Smooth muscle cell of the brain vasculature (primary cell): ENCODE measurements around the gene DCAF11.

Source experiments
- DNase-seq: peaks from one replicate; pipeline ENCODE4 v3.0.0-alpha.2; 2012; ENCODE audit warnings: low read depth, low spot score

DCAF11 gene

GRCh38 chr14:24114532-24115421 lies at the start of gene DCAF11, which contains the start of gene NRL:
Gene DCAF11, plus strand, starts transcription at chr14:24114777. Its CDS starts 818 bp downstream, at chr14:24115595.
Gene NRL, minus strand, starts transcription at chr14:24114949. Its CDS starts 32,101 bp downstream, at chr14:24082848.
- peak; percentile 98 for DNase-seq

DNA sequence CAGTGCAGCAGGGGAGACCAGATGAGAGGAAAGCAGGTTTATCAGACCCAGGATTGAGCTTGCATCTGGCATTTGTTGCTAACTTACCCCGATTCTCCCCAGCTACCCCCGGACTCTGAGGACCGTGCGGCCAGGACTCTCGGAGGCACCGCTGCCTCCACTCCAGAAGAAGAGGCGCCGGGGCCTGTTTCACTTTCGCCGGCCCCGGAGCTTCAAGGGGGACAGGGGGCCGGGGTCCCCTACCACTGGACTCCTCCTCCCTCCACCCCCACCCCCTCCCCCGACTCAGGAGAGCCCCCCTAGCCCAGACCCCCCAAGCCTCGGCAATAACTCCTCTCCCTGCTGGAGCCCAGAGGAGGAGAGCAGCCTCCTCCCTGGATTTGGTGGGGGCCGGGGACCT lies 49.7 kb upstream of the DCAF11 start:
- no peak for DNase-seq

- DNase-seq = no peak
These were observed 49.2 kb upstream of the DCAF11 start for GRCh38 chr14:24065408-24065807.

GRCh38 chr14:24066496-24067132 lies 48.0 kb upstream of the DCAF11 start:
- no peak for DNase-seq

DNA sequence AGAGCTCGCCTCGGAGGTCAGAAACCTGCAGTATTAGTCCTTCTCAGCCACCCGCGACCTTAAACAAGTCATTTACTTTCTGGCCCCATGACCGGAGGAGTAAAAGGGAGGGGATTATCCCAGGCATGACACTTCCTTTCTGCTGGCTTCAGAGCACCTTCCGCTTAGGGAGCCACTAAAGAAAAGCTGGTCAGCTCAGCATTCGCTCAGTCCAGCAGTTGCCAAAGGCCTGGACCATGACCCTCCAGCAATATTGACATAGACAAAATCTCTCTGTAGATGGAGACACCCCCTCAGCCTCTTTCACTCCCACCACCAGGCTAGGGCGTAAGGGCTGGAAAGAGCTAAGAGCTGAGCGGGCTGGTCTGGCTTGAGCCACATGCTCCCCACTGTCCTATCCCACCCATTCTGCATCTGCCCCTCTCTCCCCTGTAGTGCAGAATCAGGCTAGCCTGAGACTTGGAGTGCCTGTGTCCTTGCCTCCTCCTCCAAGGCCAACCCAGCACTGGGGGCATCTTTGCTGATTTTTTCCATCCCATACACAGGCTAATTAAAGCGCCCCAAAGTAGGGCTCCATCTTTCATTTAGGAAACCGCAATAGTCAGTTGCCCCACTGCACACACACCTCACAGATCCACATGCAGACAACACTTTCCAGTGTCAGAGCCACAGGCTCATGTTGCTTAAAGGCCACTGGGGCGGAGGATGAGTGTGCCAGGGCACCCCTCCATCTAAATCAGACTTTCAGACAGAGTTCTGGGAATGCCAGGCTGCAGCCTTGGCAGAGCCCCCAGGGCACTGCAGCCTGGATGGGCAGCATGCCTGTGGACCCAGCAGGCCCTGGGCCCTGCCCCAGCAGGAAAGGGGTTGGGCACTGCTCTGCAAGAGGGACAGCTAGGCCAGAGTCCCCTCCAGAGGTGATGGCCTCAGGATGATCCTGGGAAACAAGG lies 47.2 kb upstream of the DCAF11 start:
- no peak for DNase-seq

DNA sequence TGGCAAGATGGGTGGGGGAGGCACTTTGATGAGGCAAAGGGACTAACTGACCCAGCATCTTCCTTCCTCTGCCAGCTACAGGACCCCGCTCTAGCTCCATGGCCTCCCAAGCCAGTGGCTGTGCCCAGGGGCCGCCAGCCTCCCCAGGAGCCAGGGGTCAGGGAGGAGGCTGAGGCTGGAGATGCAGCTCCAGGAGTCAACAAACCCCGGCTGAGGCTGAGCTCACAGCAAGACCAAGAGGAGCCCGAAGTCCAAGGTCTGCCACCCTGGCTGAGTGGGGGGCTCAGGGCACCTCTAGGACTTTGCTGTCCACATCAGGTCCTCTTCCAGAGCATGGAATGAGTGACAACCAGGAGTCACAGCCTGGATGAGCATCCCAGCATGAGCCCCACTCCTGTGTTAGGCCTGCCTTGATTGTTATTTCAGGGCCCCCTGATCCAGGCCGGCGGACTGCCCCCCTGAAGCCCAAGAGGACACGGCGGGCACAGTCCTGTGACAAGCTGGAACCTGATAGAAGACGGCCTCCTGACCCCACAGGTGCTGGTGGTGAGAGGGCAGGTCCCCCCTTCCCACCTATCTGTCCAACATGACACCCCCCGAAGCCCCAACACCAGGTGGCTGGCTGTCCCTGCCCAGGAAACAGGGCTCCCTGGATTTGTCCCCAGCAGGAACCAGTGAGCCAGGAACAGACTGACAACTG lies 45.7 kb upstream of the DCAF11 start:
- no peak for DNase-seq

DNA sequence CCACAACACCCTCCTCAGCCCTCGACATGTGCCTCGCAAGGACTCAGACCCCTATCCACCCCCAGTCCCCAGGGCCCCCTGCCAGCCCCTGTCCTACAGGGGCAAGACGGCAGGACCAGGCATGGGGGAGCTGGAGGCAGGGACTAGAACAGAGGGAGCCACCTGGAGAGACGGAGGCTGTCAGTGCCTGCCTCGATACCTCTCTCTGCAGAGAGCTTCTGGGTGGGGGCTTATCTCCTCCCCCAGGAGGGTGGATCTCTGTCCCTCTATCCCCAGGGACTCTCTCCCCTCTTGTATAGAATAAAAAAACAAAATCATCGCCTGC lies 45.2 kb upstream of the DCAF11 start:
- DNase-seq = no peak

GRCh38 chr14:24070285-24071143 lies 44.1 kb upstream of the DCAF11 start:
- no peak for DNase-seq

GRCh38 chr14:24071144-24071697 lies 43.4 kb upstream of the DCAF11 start, which contains the start of gene CPNE6:
Gene CPNE6, plus strand, starts transcription at chr14:24071562. Its CDS starts 1,375 bp downstream, at chr14:24072937.
- DNase-seq = no peak

- no peak for DNase-seq
These were observed 42.6 kb upstream of the DCAF11 start for GRCh38 chr14:24071836-24072430.

GRCh38 chr14:24072436-24072835 lies 42.1 kb upstream of the DCAF11 start:
- no peak for DNase-seq

DNA sequence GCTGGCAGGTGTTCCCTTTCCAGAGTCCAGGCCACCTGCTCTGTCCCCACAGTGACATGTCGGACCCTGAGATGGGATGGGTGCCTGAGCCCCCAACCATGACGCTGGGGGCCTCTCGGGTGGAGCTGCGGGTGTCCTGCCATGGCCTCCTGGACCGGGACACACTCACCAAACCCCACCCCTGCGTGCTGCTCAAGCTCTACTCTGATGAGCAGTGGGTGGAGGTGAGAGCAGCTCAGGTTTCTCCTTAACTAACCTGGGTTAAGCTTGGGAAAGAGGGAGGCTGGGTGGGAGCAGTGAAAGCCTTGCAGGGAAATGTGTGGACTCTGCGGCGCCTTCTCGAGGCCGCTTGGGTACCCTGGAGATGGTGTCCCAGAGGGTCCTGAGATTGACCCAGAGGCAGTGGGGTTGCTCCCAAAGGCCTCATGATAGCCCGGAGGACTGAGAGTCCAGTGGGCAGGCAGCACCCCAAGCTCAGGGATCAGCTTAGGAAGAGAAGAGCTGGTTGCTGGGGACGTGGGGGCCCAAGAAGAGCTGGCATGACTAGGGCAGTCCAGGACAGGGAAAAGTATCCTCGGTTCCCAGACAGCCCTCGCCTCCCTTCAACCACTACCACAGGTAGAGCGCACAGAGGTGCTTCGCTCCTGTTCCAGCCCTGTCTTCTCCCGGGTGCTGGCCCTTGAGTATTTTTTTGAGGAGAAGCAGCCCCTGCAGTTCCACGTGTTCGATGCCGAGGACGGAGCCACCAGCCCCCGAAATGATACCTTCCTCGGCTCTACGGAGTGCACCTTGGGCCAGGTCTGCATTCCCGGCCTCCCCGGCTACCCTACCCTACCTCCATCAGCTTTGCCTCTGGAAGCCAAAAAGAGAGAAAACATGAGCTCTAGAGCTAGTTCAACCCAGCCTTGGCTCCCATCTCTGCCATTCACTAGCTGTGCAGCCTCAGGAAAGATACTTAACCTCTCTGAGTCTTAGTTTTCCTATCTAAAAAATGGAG lies 41.4 kb upstream of the DCAF11 start:
- DNase-seq = no peak

- no peak for DNase-seq
These were observed 39.7 kb upstream of the DCAF11 start for GRCh38 chr14:24074625-24075484.

GRCh38 chr14:24075485-24076301 lies 38.9 kb upstream of the DCAF11 start:
- DNase-seq = no peak

GRCh38 chr14:24076302-24076601 lies 38.3 kb upstream of the DCAF11 start:
- no peak for DNase-seq

DNA sequence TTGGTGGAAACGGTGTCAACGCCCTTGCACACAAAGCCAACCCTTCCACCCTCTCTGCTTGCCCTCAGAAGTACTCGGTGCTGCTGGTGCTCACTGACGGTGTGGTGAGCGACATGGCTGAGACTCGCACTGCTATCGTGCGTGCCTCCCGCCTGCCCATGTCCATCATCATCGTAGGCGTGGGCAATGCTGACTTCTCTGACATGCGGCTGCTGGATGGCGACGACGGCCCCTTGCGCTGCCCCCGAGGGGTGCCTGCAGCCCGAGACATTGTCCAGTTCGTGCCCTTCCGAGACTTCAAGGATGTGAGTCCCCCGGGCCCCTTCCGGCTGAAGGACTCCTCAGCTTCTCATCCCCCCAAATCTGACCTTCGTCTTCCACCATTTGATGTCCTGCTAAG lies 37.5 kb upstream of the DCAF11 start:
- DNase-seq = no peak

DNA sequence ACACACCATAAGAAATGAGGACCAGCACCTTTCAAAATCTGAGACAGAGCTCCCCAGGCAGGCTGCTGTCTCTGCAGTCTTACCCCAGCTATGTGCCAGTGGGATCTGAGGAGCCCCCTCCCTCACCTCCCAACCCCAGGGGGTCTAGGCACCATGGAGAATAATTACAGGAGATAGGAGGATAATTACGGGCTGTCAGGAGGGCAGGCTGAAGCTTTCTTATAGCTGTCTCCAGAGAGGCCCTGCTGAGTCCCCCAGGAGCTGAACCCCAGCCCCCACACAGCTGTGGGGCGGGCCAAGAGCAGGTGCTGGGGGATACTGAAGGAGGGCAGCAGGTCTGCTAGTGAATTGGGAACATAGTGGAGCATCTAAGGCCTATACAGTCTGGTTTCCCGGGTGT lies 36.4 kb upstream of the DCAF11 start:
- no peak for DNase-seq
